Endodermal cell (in vitro differentiated cells): Measurements from ENCODE around the gene ZCCHC14. TPM values are rescaled to one million over a fixed set of nuclear protein-coding genes. Genes with fewer than 3 reads are reported as not detected.

Experiments
- DNase-seq: peaks from one replicate; pipeline ENCODE4 v3.0.0-alpha.2; 2017
- H3K27ac ChIP-seq: 2 replicates; pipeline ENCODE4 v1.5.1; 2013; ENCODE audit warnings: mild to moderate bottlenecking, low read depth, low read length, moderate library complexity
- H3K27me3 ChIP-seq: 2 replicates; pipeline ENCODE4 v1.6.1; 2013; ENCODE audit warnings: mild to moderate bottlenecking, low read length, moderate library complexity; ENCODE audit not compliant: insufficient read depth, control insufficient read depth, poor library complexity, severe bottlenecking
- H3K36me3 ChIP-seq: 2 replicates; pipeline ENCODE4 v1.7.0; 2013; ENCODE audit warnings: mild to moderate bottlenecking, low read length, moderate library complexity; ENCODE audit not compliant: control insufficient read depth, insufficient read depth
- H3K4me1 ChIP-seq: one replicate; pipeline ENCODE4 v1.7.0; 2013; ENCODE audit warnings: low read length; ENCODE audit not compliant: control insufficient read depth, insufficient read depth
- H3K4me3 ChIP-seq: 2 replicates; pipeline ENCODE4 v1.5.1; 2013; ENCODE audit warnings: mild to moderate bottlenecking, low read length, moderate library complexity
- H3K9ac ChIP-seq: 2 replicates; pipeline ENCODE4 v1.6.1; 2013; ENCODE audit warnings: mild to moderate bottlenecking, low read length, moderate library complexity; ENCODE audit not compliant: poor library complexity, severe bottlenecking; ENCODE audit errors: extremely low read depth
- H3K9me3 ChIP-seq: 2 replicates; pipeline ENCODE4 v1.6.1; 2013; ENCODE audit warnings: mild to moderate bottlenecking, low read length, moderate library complexity; ENCODE audit not compliant: control insufficient read depth
- H3K27ac Mint-ChIP-seq: 2 replicates; pipeline ENCODE4 v1.8.0; 2020; ENCODE audit warnings: mixed read lengths
- H3K27me3 Mint-ChIP-seq: 2 replicates; pipeline ENCODE4 v1.8.0; 2021; ENCODE audit warnings: mild to moderate bottlenecking, mixed read lengths; ENCODE audit not compliant: insufficient read depth
- H3K36me3 Mint-ChIP-seq: 2 replicates; pipeline ENCODE4 v1.8.0; 2020; ENCODE audit warnings: low read depth, mixed read lengths
- H3K4me1 Mint-ChIP-seq: 2 replicates; pipeline ENCODE4 v1.8.0; 2020; ENCODE audit warnings: mixed read lengths
- H3K4me3 Mint-ChIP-seq: 2 replicates; pipeline ENCODE4 v1.8.0; 2020; ENCODE audit warnings: mild to moderate bottlenecking, moderate library complexity, mixed read lengths
- H3K9me3 Mint-ChIP-seq: 2 replicates; pipeline ENCODE4 v1.8.0; 2020; ENCODE audit warnings: mild to moderate bottlenecking, mixed read lengths
- CTCF ChIP-seq: fragments of 200-600 bp; sonication (generic); conservative IDR thresholded peaks from 2 replicates; pipeline ENCODE4 v1.5.0; 2021; ENCODE audit warnings: antibody characterized with exemption, mild to moderate bottlenecking
- WGBS, 2 experiments: methylation state at CpG; one replicate each; pipeline versions ENCODE4 v1.1.5 to v1.1.7; 2013; ENCODE audit warnings: missing lambda C conversion rate in 2 of 2, mixed read lengths in 1 of 2; ENCODE audit not compliant: insufficient coverage in 1 of 2, insufficient read length in 1 of 2; 5-methylcytosine and 5-hydroxymethylcytosine counted together
- total RNA-seq, 2 donors: library from RNA; stranded (reverse); fragmentation: NEBNext Ultra II Directional in 1 of 2; extraction: Animal tissue kit (Norgen Biotek cat#: 25700) in 1 of 2; gene quantifications; 2 replicates in 1 of 2; 3 replicates in 1 of 2; pipeline ENCODE4 v1.2.1, GENCODE V29; 2021

The ZCCHC14 gene
- total RNA-seq, 2 donors from 2014 or later: 27.3 to 33.7 TPM

DNA sequence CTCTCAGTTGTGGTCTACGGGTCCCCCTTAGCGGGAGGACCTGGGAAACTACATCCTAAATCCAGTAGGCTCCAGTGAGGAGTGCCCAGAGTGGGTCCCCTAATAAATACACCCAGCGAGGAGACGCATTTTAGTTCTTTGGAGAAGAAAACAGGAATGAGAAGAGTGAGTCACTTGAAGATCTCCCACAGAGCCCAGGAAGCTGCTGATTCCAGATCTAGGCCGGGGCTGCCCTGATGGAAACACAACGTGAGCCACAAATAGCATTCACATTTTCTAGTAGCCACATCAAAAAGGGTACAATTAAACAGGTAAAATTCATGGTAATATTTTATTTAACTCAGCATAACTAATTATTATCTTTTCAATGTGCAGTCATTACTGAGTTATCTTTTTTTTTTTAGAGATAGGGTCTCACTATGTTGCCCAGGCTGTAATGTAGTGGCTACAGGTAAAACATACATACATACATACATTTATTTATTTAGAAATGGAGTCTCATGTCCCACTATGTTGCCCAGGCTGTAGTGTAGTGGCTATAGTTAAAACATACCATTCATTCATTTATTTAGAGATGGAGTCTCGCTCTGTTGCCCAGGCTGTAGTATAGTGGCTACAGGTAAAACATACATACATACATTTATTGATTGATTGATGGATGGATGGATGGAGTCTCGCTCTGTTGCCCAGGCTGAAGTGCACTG lies 130.8 kb downstream of the ZCCHC14 start:
- H3K9me3 ChIP-seq: no peaks in the 10 kb centered on the region
- H3K4me3 ChIP-seq: no peak overlapping the region
- no peak overlapping the region for H3K4me3 Mint-ChIP-seq
- no peak overlapping the region for H3K27ac ChIP-seq
- no peak for TF ChIP-seq CTCF
- H3K27me3 Mint-ChIP-seq: no peaks in the 10 kb centered on the region
- peaks cover 33% of the 10 kb centered on the region for H3K36me3 Mint-ChIP-seq
- no peaks in the 10 kb centered on the region for H3K9me3 Mint-ChIP-seq
- H3K4me1 ChIP-seq: no peaks in the 10 kb centered on the region
- 80 to 93% methylated on average over 1 to 7 of the region's 8 CpGs for WGBS, 2 experiments
- no peak overlapping the region for H3K9ac ChIP-seq
- DNase-seq: no peak
- no peak overlapping the region for H3K27ac Mint-ChIP-seq
- H3K27me3 ChIP-seq: no peaks in the 10 kb centered on the region
- no peaks in the 10 kb centered on the region for H3K4me1 Mint-ChIP-seq
- peaks cover 48% of the 10 kb centered on the region for H3K36me3 ChIP-seq

GRCh38 chr16:87360862-87361610 lies 131.8 kb downstream of the ZCCHC14 start:
- no peak for DNase-seq
- no peak overlapping the region for H3K4me3 ChIP-seq
- no peaks in the 10 kb centered on the region for H3K27me3 ChIP-seq
- Mint-ChIP-seq H3K36me3 (peaks cover 34% of the 10 kb centered on the region), H3K27ac (no peak overlapping the region), H3K4me3 (no peak overlapping the region), H3K27me3 (no peaks in the 10 kb centered on the region), H3K4me1 (no peaks in the 10 kb centered on the region), H3K9me3 (no peaks in the 10 kb centered on the region)
- TF ChIP-seq CTCF: no peak
- 96 to 99% methylated on average over 12 to 16 of the region's 16 CpGs for WGBS, 2 experiments
- no peak overlapping the region for H3K27ac ChIP-seq
- no peak overlapping the region for H3K9ac ChIP-seq
- H3K4me1 ChIP-seq: no peaks in the 10 kb centered on the region
- peaks cover 47% of the 10 kb centered on the region for H3K36me3 ChIP-seq
- H3K9me3 ChIP-seq: no peaks in the 10 kb centered on the region

DNA sequence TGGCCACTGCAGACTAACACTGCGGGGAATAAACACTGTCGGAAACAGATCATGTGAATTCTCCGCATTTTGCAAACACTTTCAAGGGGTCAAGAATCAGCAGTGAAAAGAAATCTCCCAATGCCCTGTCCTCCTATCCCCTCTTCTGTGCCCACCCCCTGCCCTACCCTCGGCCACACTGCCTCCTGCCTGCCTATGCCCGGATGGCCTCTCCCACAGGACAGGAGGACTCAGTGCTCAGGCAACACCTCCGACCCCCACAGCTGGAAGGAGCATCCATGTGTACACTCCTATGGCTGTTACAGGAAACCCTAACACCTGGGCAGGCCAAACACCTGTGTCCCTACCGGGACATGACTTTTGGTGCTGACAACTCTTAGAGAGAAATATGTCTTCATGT lies 133.7 kb downstream of the ZCCHC14 start:
- no peak for TF ChIP-seq CTCF
- Histone ChIP-seq H3K36me3 (peaks cover 43% of the 10 kb centered on the region), H3K27ac (no peak overlapping the region), H3K4me1 (no peaks in the 10 kb centered on the region), H3K4me3 (no peak overlapping the region), H3K9ac (no peak overlapping the region), H3K27me3 (no peaks in the 10 kb centered on the region), H3K9me3 (no peaks in the 10 kb centered on the region)
- Mint-ChIP-seq H3K36me3 (peaks cover 34% of the 10 kb centered on the region), H3K9me3 (no peaks in the 10 kb centered on the region), H3K27ac (no peak overlapping the region), H3K4me1 (no peaks in the 10 kb centered on the region), H3K27me3 (no peaks in the 10 kb centered on the region), H3K4me3 (no peak overlapping the region)
- no peak for DNase-seq
- WGBS, 2 experiments: 94 to 96% methylated on average over 6 to 7 of the region's 7 CpGs
